Activated B cell treated with CpG ODN at 0.5 μM for 24 hours (primary cell): ENCODE results near the gene ASB4. TPM values are rescaled to one million over a fixed set of nuclear protein-coding genes. Genes with fewer than 3 reads are reported as not detected.

Source experiments
- ATAC-seq: fragments of 200-7000 bp; cut with Tn5 transposase; one replicate; pipeline ENCODE4 v1.10.0; 2021; ENCODE audit warnings: low read depth, mild to moderate bottlenecking, moderate library complexity
- CTCF ChIA-PET: fragments of 350-600 bp; sonication (Branson Sonifier 250); formaldehyde crosslinking; loops from one replicate; lab custom pipeline; 2021; ENCODE audit warnings: antibody characterized with exemption; lab: Charles Lee
- POLR2A ChIA-PET: fragments of 350-600 bp; sonication (Branson Sonifier 250); formaldehyde crosslinking; loops from one replicate; lab custom pipeline; 2021; ENCODE audit warnings: antibody characterized with exemption; lab: Charles Lee
- DNase-seq: peaks from one replicate; pipeline ENCODE4 v3.0.0; 2022
- H3K27ac Mint-ChIP-seq: one replicate; pipeline ENCODE4 v1.8.0; 2020; ENCODE audit warnings: mixed read lengths
- H3K27me3 Mint-ChIP-seq: one replicate; pipeline ENCODE4 v1.8.0; 2021; ENCODE audit warnings: mixed read lengths
- H3K36me3 Mint-ChIP-seq: one replicate; pipeline ENCODE4 v1.8.0; 2021; ENCODE audit warnings: low read depth, mixed read lengths
- H3K4me1 Mint-ChIP-seq: one replicate; pipeline ENCODE4 v1.8.0; 2021; ENCODE audit warnings: mixed read lengths
- H3K4me3 Mint-ChIP-seq: one replicate; pipeline ENCODE4 v1.8.0; 2020; ENCODE audit warnings: mild to moderate bottlenecking, mixed read lengths
- H3K9me3 Mint-ChIP-seq: one replicate; pipeline ENCODE4 v1.8.0; 2020; ENCODE audit warnings: mixed read lengths
- intact Hi-C: fragments of 100-400 bp; cut with micrococcal nuclease; formaldehyde crosslinking; loops from one replicate; pipeline ENCODE4 v1.15.1; 2024
- total RNA-seq: library from RNA; stranded (reverse); gene quantifications from 2 replicates; pipeline ENCODE4 v1.2.3, GENCODE V29; 2022
- TF ChIP-seq, protein P1 (sequence below): fragments of 200-600 bp; IDR thresholded peaks from one replicate; pipeline ENCODE4 v1.8.0; 2022; ENCODE audit warnings: antibody characterized with exemption, mild to moderate bottlenecking

ASB4 gene
- total RNA-seq, 1 donor from 2014 or later = not detected

DNA sequence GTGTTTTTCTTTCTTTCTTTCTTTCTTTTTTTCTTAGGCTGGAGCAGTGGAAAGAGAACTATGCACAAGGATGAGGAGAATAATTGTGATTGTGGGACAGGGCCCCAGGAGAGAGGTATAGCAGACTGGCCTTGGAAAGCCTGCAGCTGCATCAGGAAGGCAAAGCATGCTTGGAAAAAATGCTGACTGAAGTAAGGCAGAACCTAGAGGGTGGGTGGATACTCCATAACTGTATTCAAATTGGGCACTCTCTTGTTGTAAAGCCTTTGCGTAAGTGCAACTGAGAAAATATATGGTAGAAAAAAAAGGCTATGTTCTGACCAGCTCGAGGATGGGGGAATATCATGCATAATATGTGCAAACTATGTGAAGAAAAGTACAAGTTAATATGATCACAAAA lies 71.0 kb downstream of the ASB4 start:
- Mint-ChIP-seq H3K9me3 (no peaks in the 10 kb centered on the region), H3K27me3 (peaks cover 4% of the 10 kb centered on the region), H3K4me3 (no peak overlapping the region), H3K4me1 (no peaks in the 10 kb centered on the region), H3K36me3 (no peaks in the 10 kb centered on the region), H3K27ac (no peak overlapping the region)
- ATAC-seq = no peak
- TF ChIP-seq, protein P1, sequence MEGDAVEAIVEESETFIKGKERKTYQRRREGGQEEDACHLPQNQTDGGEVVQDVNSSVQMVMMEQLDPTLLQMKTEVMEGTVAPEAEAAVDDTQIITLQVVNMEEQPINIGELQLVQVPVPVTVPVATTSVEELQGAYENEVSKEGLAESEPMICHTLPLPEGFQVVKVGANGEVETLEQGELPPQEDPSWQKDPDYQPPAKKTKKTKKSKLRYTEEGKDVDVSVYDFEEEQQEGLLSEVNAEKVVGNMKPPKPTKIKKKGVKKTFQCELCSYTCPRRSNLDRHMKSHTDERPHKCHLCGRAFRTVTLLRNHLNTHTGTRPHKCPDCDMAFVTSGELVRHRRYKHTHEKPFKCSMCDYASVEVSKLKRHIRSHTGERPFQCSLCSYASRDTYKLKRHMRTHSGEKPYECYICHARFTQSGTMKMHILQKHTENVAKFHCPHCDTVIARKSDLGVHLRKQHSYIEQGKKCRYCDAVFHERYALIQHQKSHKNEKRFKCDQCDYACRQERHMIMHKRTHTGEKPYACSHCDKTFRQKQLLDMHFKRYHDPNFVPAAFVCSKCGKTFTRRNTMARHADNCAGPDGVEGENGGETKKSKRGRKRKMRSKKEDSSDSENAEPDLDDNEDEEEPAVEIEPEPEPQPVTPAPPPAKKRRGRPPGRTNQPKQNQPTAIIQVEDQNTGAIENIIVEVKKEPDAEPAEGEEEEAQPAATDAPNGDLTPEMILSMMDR = no peak
- CTCF ChIA-PET = no interaction called here
- POLR2A ChIA-PET = no interaction called here
- intact Hi-C loops = no loop called here
- no peak for DNase-seq

DNA sequence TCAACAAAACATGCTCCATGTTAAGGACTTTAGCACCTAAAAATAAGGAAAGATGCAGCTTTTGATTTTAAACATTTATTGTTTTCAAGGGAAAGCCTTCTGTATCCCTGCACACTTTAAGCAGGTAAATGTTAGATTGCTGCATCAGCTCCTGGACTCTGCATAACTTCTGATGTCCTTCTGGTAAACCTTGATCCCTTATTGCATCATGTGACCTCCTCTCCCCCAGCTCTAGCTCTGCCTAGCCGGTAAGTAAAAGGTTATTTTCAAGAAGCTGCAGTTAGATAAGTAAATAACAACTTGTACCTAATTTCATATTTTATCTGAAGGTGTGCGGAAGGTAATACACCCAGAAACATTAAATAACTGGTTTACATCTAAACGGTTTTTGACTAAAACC lies 73.1 kb downstream of the ASB4 start:
- intact Hi-C loops = no loop called here
- H3K36me3 Mint-ChIP-seq = no peaks in the 10 kb centered on the region
- no peaks in the 10 kb centered on the region for H3K9me3 Mint-ChIP-seq
- DNase-seq (no peak), ATAC-seq (no peak)
- TF ChIP-seq, protein P1 = no peak
- H3K4me1 Mint-ChIP-seq = no peaks in the 10 kb centered on the region
- ChIA-PET CTCF (interaction anchor here (1.3 kb wide), 1 partner anchor 127 kb away, joined by 4 read pairs; no protein-coding TSS in a partner anchor), POLR2A (no interaction called here)
- no peak overlapping the region for H3K27ac Mint-ChIP-seq
- H3K27me3 Mint-ChIP-seq = peaks cover 2% of the 10 kb centered on the region
- no peak overlapping the region for H3K4me3 Mint-ChIP-seq

DNA sequence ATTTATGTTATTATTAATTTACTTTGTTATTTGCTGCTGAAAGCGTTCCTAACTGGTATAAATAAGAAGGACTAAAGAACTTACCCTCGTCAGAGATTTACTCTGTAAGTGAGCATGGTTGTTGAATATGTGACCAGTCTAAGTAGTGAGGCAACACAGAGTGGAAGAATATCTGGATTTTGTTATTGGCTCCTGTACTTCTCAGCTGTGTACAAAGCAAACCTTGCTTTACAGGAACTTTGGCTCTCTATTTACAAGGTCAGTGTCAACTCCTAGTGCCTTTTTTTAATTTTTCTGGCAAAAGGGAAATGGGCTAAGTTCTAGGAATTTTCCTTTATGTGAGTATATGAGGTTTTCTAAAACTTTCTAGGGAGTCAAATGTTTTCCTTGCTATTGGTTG lies 74.9 kb downstream of the ASB4 start:
- CTCF ChIA-PET = no interaction called here
- ATAC-seq (no peak), DNase-seq (no peak)
- Mint-ChIP-seq H3K4me1 (no peaks in the 10 kb centered on the region), H3K27me3 (peaks cover 2% of the 10 kb centered on the region), H3K36me3 (no peaks in the 10 kb centered on the region), H3K9me3 (no peaks in the 10 kb centered on the region), H3K4me3 (no peak overlapping the region), H3K27ac (no peak overlapping the region)
- POLR2A ChIA-PET = no interaction called here
- intact Hi-C loops = no loop called here
- TF ChIP-seq, protein P1 = no peak

DNA sequence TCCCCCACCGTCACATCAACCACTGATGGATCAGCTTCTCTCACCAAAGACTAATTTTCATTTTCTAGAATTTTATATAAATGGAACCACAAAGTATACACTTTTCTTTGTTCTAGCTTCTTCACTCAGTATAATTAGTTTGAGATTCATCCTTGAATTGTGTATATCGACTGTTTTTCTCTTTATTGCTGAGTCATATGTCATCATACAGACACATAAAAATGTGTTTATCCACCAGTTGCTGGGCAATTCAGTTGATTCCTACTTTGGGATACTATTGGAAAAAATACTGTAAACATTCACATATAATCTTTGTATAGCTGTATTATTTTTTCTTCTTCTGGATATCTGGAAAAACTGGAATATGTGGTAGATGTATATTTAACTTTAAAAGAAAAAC lies 84.0 kb downstream of the ASB4 start:
- no peak for ATAC-seq
- Mint-ChIP-seq H3K9me3 (no peaks in the 10 kb centered on the region), H3K4me3 (no peak overlapping the region), H3K36me3 (no peaks in the 10 kb centered on the region), H3K27me3 (peaks cover 2% of the 10 kb centered on the region), H3K4me1 (no peaks in the 10 kb centered on the region), H3K27ac (no peak overlapping the region)
- ChIA-PET CTCF (no interaction called here), POLR2A (no interaction called here)
- intact Hi-C loops = no loop called here
- no peak for DNase-seq
- TF ChIP-seq, protein P1 = no peak

DNA sequence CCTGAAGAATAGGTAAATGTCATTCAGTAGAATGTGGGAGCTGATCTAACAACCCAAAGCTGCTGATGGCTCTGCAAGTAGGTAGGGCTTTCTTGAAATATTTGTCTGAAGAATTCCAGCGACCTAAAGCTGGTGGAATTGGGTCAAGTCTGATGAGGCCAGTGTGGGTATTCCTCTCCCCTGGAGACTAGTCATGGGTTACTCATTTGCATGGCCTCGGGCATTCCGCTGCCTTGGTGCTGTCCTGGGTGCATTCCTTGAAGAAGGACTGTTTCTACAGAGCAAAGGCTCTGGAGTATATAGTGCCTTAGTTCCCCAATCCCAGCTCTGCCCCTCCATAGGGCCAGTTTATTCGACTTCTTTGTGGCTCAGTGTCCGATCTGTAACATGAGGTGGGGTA lies 91.4 kb downstream of the ASB4 start:
- ATAC-seq (no peak), DNase-seq (no peak)
- ChIA-PET POLR2A (no interaction called here), CTCF (no interaction called here)
- no peak overlapping the region for H3K4me3 Mint-ChIP-seq
- peaks cover 12% of the 10 kb centered on the region for H3K27me3 Mint-ChIP-seq
- no peaks in the 10 kb centered on the region for H3K4me1 Mint-ChIP-seq
- intact Hi-C loops = no loop called here
- TF ChIP-seq, protein P1 = no peak
- H3K27ac Mint-ChIP-seq = no peak overlapping the region
- H3K9me3 Mint-ChIP-seq = no peaks in the 10 kb centered on the region
- no peaks in the 10 kb centered on the region for H3K36me3 Mint-ChIP-seq
